GM18517 (cell line): ENCODE data around the gene FKBP1B.
"Not testable (repeated sequence)": the region's sequence is repeated elsewhere in the genome, so short reads cannot be mapped to it uniquely, and the experiment has no call there.

Source experiments
- ATAC-seq: cut with Tn5 transposase; IDR thresholded peaks from one replicate; pipeline ENCODE4 v1.9.1; 2021; ENCODE audit warnings: mild to moderate bottlenecking, moderate library complexity; ENCODE audit not compliant: unreplicated experiment

Gene FKBP1B

GRCh38 chr2:24058564-24059271 is 9.2 kb downstream of the FKBP1B start:
- no peak for ATAC-seq

- no peak for ATAC-seq
Observed at GRCh38 chr2:24065341-24065740, 15.8 kb downstream of the FKBP1B start.

- no peak for ATAC-seq
Observed at GRCh38 chr2:24072259-24072658, 22.7 kb downstream of the FKBP1B start.

- no peak for ATAC-seq
Observed at GRCh38 chr2:24073816-24074215, 24.3 kb downstream of the FKBP1B start.

- ATAC-seq = no peak
Observed at GRCh38 chr2:24075259-24075658, 25.7 kb downstream of the FKBP1B start.

- ATAC-seq = peak; percentile 95
Observed at GRCh38 chr2:24075915-24076848, 26.6 kb downstream of the FKBP1B start, which contains the start of gene SF3B6. SF3B6 (minus strand) TSS chr2:24076326; CDS start chr2:24076229, 97 bp downstream.

- ATAC-seq = no peak
Observed at GRCh38 chr2:24076849-24077534, 27.5 kb downstream of the FKBP1B start.

GRCh38 chr2:24077535-24077877 is 28.0 kb downstream of the FKBP1B start:
- ATAC-seq = no peak

GRCh38 chr2:24077879-24078278 is 28.3 kb downstream of the FKBP1B start:
- no peak for ATAC-seq

- ATAC-seq = no peak
Observed at GRCh38 chr2:24080701-24081100, 31.2 kb downstream of the FKBP1B start.

- ATAC-seq = no peak
Observed at GRCh38 chr2:24082787-24083566, 33.4 kb downstream of the FKBP1B start.

GRCh38 chr2:24083567-24084385 is 34.2 kb downstream of the FKBP1B start:
- peak; percentile 86 for ATAC-seq

GRCh38 chr2:24084386-24085199 is 35.1 kb downstream of the FKBP1B start, which contains the start of gene TP53I3:
TP53I3 (minus strand) TSS chr2:24084834; CDS start chr2:24084326, 508 bp downstream.
- peak; percentile 57 for ATAC-seq

- ATAC-seq = no peak
Observed at GRCh38 chr2:24085200-24085489, 35.6 kb downstream of the FKBP1B start.

GRCh38 chr2:24086241-24086640 is 36.7 kb downstream of the FKBP1B start:
- ATAC-seq = no peak

- ATAC-seq = no peak
Observed at GRCh38 chr2:24087032-24087431, 37.5 kb downstream of the FKBP1B start.

- no peak for ATAC-seq
Observed at GRCh38 chr2:24088821-24089359, 39.3 kb downstream of the FKBP1B start.

- not testable (repeated sequence) for ATAC-seq
Observed at GRCh38 chr2:24093270-24093669, 43.7 kb downstream of the FKBP1B start.
